Measurements from ENCODE around the gene MS4A15.

DNA sequence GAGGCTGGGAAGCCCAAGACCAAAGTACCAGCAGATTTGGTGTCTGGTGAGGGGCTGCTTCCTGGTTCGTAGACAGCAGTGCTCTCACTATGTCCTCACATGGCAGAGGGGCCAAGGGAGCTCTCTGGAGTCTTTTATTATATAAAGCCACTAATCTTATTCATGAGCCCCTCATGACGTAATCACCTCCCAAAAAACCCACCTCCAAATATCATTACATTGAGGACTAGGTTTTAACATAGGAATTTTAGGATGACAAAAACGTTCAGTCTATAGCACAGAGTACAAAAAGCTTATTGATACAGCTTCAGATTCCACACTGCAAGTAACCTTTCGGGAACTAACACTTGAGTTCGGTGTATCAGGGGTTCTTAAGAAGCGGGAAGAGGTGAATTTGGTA lies 36.2 kb upstream of the MS4A15 start:
- TF ChIP-seq, protein P1, sequence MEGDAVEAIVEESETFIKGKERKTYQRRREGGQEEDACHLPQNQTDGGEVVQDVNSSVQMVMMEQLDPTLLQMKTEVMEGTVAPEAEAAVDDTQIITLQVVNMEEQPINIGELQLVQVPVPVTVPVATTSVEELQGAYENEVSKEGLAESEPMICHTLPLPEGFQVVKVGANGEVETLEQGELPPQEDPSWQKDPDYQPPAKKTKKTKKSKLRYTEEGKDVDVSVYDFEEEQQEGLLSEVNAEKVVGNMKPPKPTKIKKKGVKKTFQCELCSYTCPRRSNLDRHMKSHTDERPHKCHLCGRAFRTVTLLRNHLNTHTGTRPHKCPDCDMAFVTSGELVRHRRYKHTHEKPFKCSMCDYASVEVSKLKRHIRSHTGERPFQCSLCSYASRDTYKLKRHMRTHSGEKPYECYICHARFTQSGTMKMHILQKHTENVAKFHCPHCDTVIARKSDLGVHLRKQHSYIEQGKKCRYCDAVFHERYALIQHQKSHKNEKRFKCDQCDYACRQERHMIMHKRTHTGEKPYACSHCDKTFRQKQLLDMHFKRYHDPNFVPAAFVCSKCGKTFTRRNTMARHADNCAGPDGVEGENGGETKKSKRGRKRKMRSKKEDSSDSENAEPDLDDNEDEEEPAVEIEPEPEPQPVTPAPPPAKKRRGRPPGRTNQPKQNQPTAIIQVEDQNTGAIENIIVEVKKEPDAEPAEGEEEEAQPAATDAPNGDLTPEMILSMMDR (IDR thresholded peaks at IDR 0.05): no peak
- no peak for TF ChIP-seq POLR2A (IDR thresholded peaks at IDR 0.05)

Measured in esophagus squamous epithelium (tissue), 4 donors.